ENCODE results near the gene ACSS2. TPM values are rescaled to one million over a fixed set of nuclear protein-coding genes. Genes with fewer than 3 reads are reported as not detected.

The ACSS2 gene
- total and polyA plus RNA-seq, 2 donors (not counting 1 experiment from before 2014, with no cell fraction given), result 10.5 to 22.1 TPM

DNA sequence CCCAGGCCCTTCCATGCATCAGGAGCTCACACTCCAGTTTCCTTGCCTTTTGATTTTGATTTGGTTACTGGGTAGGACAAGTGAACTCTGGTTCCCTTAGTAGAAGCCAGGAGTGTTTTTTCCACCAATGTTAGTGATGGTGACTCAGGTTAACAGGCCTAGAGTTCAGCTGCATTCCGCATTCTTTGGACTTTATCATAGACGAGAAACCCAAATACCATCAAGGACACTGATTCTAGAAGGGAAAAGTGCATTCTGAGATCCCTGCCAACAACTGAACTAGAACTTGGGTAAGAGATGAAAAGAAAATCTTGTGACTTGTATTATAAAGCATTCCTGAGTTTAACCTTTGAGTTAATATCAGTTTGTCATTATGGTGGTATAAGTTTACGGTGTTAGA is 70.2 kb downstream of the ACSS2 start:
- no peak for DNase-seq
- intact Hi-C loops (cut with micrococcal nuclease), result no loop called here
- ChIA-PET CTCF (no interaction called here), POLR2A (no interaction called here)
- Histone ChIP-seq H3K36me3 (replicated peaks in 1 of 2; ENCODE audit: control extremely low read depth in 1 of 2, control insufficient read depth in 1 of 2, extremely low read depth in 1 of 2, insufficient read depth in 2 of 2, low read length in 1 of 2) (peaks cover 3 to 19% of the 10 kb centered on the region in 2 experiments), H3K9me3 (ENCODE audit: control extremely low read depth in 1 of 3, control insufficient read depth in 2 of 3, insufficient read depth in 1 of 3, low read length in 2 of 3) (no peaks in the 10 kb centered on the region), H3K27me3 (replicated peaks in 1 of 4; ENCODE audit: control extremely low read depth in 1 of 4, control insufficient read depth in 3 of 4, insufficient read depth in 4 of 4, low read length in 3 of 4) (no peaks in the 10 kb centered on the region), H4K20me1 (ENCODE audit: control insufficient read depth, insufficient read depth, low read length, poor library complexity, severe bottlenecking) (no peaks in the 10 kb centered on the region), H2AFZ (ENCODE audit: insufficient read depth, low read depth, low read length, poor library complexity, severe bottlenecking) (no peak overlapping the region), H3K4me3 (ENCODE audit: control extremely low read depth in 1 of 5, extremely low read depth in 1 of 5, insufficient read depth in 1 of 5, low read depth in 2 of 5, low read length in 4 of 5) (no peak overlapping the region), H3K4me1 (ENCODE audit: control insufficient read depth in 2 of 2, insufficient read depth in 2 of 2, low read length in 2 of 2) (no peaks in the 10 kb centered on the region), H3K79me2 (ENCODE audit: control insufficient read depth, insufficient read depth, low read length) (no peaks in the 10 kb centered on the region), H3K9ac (ENCODE audit: low read length) (no peak overlapping the region), H3K27ac (ENCODE audit: low read length in 2 of 2) (no peak overlapping the region), H3K4me2 (replicated peaks; ENCODE audit: low read depth, low read length, poor library complexity, severe bottlenecking) (no peak overlapping the region)
- 100% methylated on average over 1 of the region's 3 CpGs for WGBS (ENCODE audit: insufficient coverage)
- H3K4me3 Mint-ChIP-seq, result no peak overlapping the region
- no peak overlapping the region for H3K27ac Mint-ChIP-seq
- H3K27me3 Mint-ChIP-seq, result no peaks in the 10 kb centered on the region
- peaks cover 4% of the 10 kb centered on the region for H3K4me1 Mint-ChIP-seq
- H3K9me3 Mint-ChIP-seq (ENCODE audit: insufficient read depth), result no peaks in the 10 kb centered on the region
- ATAC-seq (ENCODE audit: low read depth), result no peak
- no peak for TF ChIP-seq EZH2 (IDR thresholded peaks at IDR 0.05; ENCODE audit: borderline replicate concordance, insufficient read depth, low read depth, low read length, poor library complexity, severe bottlenecking)

DNA sequence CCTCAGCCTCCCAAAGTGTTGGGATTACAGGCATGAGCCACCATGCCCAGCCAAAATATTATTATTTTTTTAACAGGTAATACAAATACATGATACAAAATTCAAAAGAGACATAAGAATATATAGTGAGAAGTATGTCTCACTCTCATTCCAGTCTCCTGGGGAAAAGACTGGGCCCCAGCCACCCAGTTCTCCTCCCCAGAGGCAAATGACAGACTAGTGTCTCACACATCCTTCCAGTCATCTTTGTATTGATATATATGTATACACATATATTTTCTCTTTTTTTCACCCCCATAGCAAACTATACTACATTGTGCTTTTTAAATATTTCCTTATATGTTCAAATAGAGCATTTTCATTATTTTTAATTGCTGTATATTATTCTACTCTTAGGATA is 70.9 kb downstream of the ACSS2 start:
- Histone ChIP-seq H3K9me3 (ENCODE audit: control extremely low read depth in 1 of 3, control insufficient read depth in 2 of 3, insufficient read depth in 1 of 3, low read length in 2 of 3) (no peaks in the 10 kb centered on the region), H3K79me2 (ENCODE audit: control insufficient read depth, insufficient read depth, low read length) (no peaks in the 10 kb centered on the region), H3K27me3 (replicated peaks in 1 of 4; ENCODE audit: control extremely low read depth in 1 of 4, control insufficient read depth in 3 of 4, insufficient read depth in 4 of 4, low read length in 3 of 4) (no peaks in the 10 kb centered on the region), H3K27ac (ENCODE audit: low read length in 2 of 2) (no peak overlapping the region), H3K36me3 (replicated peaks in 1 of 2; ENCODE audit: control extremely low read depth in 1 of 2, control insufficient read depth in 1 of 2, extremely low read depth in 1 of 2, insufficient read depth in 2 of 2, low read length in 1 of 2) (peaks cover 3 to 12% of the 10 kb centered on the region in 2 experiments), H3K4me3 (ENCODE audit: control extremely low read depth in 1 of 5, extremely low read depth in 1 of 5, insufficient read depth in 1 of 5, low read depth in 2 of 5, low read length in 4 of 5) (no peak overlapping the region), H3K9ac (ENCODE audit: low read length) (no peak overlapping the region), H4K20me1 (ENCODE audit: control insufficient read depth, insufficient read depth, low read length, poor library complexity, severe bottlenecking) (no peaks in the 10 kb centered on the region), H3K4me1 (ENCODE audit: control insufficient read depth in 2 of 2, insufficient read depth in 2 of 2, low read length in 2 of 2) (no peaks in the 10 kb centered on the region), H2AFZ (ENCODE audit: insufficient read depth, low read depth, low read length, poor library complexity, severe bottlenecking) (no peak overlapping the region), H3K4me2 (replicated peaks; ENCODE audit: low read depth, low read length, poor library complexity, severe bottlenecking) (no peak overlapping the region)
- TF ChIP-seq EZH2 (IDR thresholded peaks at IDR 0.05; ENCODE audit: borderline replicate concordance, insufficient read depth, low read depth, low read length, poor library complexity, severe bottlenecking), result no peak
- TF ChIP-seq, protein P1, sequence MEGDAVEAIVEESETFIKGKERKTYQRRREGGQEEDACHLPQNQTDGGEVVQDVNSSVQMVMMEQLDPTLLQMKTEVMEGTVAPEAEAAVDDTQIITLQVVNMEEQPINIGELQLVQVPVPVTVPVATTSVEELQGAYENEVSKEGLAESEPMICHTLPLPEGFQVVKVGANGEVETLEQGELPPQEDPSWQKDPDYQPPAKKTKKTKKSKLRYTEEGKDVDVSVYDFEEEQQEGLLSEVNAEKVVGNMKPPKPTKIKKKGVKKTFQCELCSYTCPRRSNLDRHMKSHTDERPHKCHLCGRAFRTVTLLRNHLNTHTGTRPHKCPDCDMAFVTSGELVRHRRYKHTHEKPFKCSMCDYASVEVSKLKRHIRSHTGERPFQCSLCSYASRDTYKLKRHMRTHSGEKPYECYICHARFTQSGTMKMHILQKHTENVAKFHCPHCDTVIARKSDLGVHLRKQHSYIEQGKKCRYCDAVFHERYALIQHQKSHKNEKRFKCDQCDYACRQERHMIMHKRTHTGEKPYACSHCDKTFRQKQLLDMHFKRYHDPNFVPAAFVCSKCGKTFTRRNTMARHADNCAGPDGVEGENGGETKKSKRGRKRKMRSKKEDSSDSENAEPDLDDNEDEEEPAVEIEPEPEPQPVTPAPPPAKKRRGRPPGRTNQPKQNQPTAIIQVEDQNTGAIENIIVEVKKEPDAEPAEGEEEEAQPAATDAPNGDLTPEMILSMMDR (IDR thresholded peaks at IDR 0.05), result no peak
- H3K4me1 Mint-ChIP-seq, result peaks cover 5% of the 10 kb centered on the region
- no peaks in the 10 kb centered on the region for H3K27me3 Mint-ChIP-seq
- CTCF ChIA-PET, result no interaction called here
- H3K9me3 Mint-ChIP-seq (ENCODE audit: insufficient read depth), result no peaks in the 10 kb centered on the region
- POLR2A ChIA-PET, result no interaction called here
- intact Hi-C loops (cut with micrococcal nuclease), result no loop called here
- no peak overlapping the region for H3K4me3 Mint-ChIP-seq
- ATAC-seq (ENCODE audit: low read depth), result no peak
- no peak for DNase-seq
- no peak overlapping the region for H3K27ac Mint-ChIP-seq

Data from B cell (primary cell).